ENCODE data around the gene DTWD1. TPM values are rescaled to one million over a fixed set of nuclear protein-coding genes. Genes with fewer than 3 reads are reported as not detected.

The DTWD1 gene
- total and polyA plus RNA-seq, 10 of the 15 experiments (the other 5 are each of a cell fraction or from before 2014, with no cell fraction given): 13.9 to 32.0 (median 19.3) TPM

DNA sequence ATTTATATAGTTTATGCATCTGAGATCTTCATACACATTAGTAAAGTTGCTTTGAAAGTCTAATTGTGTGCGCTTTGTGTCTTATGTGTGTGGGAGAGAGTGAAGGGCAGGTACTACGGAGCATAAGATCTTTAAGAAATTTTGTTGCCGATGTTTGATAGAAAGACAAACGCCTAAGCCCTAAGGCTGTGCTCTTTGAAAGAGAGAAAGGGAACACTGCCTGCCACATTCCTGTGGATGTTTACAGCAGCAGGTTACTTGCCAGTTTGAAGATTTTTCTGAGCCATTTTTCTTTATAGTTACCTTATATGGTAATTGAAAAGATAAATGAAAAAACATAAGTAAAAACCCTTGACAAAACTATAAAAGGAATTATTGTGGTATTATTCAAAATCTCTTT, 17.0 kb downstream of the DTWD1 start:
- WGBS (ENCODE audit: insufficient coverage, insufficient replicate concordance, low lambda C conversion rate, missing lambda C conversion rate): 93% methylated on average over 4 of the region's 4 CpGs
- POLR2A ChIA-PET: no interaction called here
- FAIRE-seq (no peak), DNase-seq (ENCODE audit: low read depth, low spot score) (no peak), ATAC-seq (no peak)
- Histone ChIP-seq H3K4me3 (no peak overlapping the region), H2AFZ (ENCODE audit: control insufficient read depth, low read depth, low read length) (no peak overlapping the region), H3K27ac (ENCODE audit: control insufficient read depth, insufficient read depth) (no peak overlapping the region), H3K27me3 (replicated peaks in 1 of 2; ENCODE audit: control insufficient read depth in 2 of 2, insufficient read depth in 2 of 2, low read length in 1 of 2) (no peaks in the 10 kb centered on the region), H3K79me2 (ENCODE audit: control insufficient read depth, insufficient read depth, low read length) (no peaks in the 10 kb centered on the region), H4K20me1 (ENCODE audit: control insufficient read depth, insufficient read depth) (no peaks in the 10 kb centered on the region), H3K9me3 (replicated peaks; ENCODE audit: control insufficient read depth, insufficient read depth, low read length) (no peaks in the 10 kb centered on the region), H3K4me2 (ENCODE audit: control insufficient read depth, insufficient read depth) (no peak overlapping the region), H3K4me1 (ENCODE audit: control insufficient read depth, insufficient read depth, low read length) (no peaks in the 10 kb centered on the region), H3K9ac (ENCODE audit: control insufficient read depth, insufficient read depth, low read length) (no peak overlapping the region), H3K36me3 (ENCODE audit: control insufficient read depth in 2 of 2, insufficient read depth in 2 of 2, low read length in 1 of 2) (no peaks in the 10 kb centered on the region; a peak in 1 of 4 replicates)
- TF ChIP-seq ZNF274 (IDR thresholded peaks at IDR 0.05; ENCODE audit: insufficient read depth, insufficient read length) (no peak), BRCA1 (IDR thresholded peaks at IDR 0.05; ENCODE audit: low read depth, low read length) (no peak), SIX5 (IDR thresholded peaks at IDR 0.05; ENCODE audit: low read depth, low read length, severe bottlenecking) (no peak), KLF5 (IDR thresholded peaks at IDR 0.05; ENCODE audit: partially characterized antibody) (no peak), CHD2 (IDR thresholded peaks at IDR 0.05; ENCODE audit: borderline replicate concordance, low read depth, low read length) (no peak), NFYA (IDR thresholded peaks at IDR 0.05; ENCODE audit: borderline replicate concordance, low read depth, low read length) (no peak), ZZZ3 (IDR thresholded peaks at IDR 0.05; ENCODE audit: control insufficient read depth, insufficient read length, low read depth) (no peak), ZSCAN29 (IDR thresholded peaks at IDR 0.05) (no peak)
- TF ChIP-seq, protein P1, sequence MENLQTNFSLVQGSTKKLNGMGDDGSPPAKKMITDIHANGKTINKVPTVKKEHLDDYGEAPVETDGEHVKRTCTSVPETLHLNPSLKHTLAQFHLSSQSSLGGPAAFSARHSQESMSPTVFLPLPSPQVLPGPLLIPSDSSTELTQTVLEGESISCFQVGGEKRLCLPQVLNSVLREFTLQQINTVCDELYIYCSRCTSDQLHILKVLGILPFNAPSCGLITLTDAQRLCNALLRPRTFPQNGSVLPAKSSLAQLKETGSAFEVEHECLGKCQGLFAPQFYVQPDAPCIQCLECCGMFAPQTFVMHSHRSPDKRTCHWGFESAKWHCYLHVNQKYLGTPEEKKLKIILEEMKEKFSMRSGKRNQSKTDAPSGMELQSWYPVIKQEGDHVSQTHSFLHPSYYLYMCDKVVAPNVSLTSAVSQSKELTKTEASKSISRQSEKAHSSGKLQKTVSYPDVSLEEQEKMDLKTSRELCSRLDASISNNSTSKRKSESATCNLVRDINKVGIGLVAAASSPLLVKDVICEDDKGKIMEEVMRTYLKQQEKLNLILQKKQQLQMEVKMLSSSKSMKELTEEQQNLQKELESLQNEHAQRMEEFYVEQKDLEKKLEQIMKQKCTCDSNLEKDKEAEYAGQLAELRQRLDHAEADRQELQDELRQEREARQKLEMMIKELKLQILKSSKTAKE (IDR thresholded peaks at IDR 0.05; ENCODE audit: low read depth, poor library complexity, severe bottlenecking): no peak
- TF ChIP-seq, protein P2, sequence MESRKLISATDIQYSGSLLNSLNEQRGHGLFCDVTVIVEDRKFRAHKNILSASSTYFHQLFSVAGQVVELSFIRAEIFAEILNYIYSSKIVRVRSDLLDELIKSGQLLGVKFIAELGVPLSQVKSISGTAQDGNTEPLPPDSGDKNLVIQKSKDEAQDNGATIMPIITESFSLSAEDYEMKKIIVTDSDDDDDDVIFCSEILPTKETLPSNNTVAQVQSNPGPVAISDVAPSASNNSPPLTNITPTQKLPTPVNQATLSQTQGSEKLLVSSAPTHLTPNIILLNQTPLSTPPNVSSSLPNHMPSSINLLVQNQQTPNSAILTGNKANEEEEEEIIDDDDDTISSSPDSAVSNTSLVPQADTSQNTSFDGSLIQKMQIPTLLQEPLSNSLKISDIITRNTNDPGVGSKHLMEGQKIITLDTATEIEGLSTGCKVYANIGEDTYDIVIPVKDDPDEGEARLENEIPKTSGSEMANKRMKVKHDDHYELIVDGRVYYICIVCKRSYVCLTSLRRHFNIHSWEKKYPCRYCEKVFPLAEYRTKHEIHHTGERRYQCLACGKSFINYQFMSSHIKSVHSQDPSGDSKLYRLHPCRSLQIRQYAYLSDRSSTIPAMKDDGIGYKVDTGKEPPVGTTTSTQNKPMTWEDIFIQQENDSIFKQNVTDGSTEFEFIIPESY (IDR thresholded peaks at IDR 0.05): no peak
- TF ChIP-seq, protein P3, sequence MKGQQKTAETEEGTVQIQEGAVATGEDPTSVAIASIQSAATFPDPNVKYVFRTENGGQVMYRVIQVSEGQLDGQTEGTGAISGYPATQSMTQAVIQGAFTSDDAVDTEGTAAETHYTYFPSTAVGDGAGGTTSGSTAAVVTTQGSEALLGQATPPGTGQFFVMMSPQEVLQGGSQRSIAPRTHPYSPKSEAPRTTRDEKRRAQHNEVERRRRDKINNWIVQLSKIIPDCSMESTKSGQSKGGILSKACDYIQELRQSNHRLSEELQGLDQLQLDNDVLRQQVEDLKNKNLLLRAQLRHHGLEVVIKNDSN (IDR thresholded peaks at IDR 0.05; ENCODE audit: borderline replicate concordance, extremely low read length, insufficient read depth, low read depth, low read length): no peak
- TF ChIP-seq, protein P4, sequence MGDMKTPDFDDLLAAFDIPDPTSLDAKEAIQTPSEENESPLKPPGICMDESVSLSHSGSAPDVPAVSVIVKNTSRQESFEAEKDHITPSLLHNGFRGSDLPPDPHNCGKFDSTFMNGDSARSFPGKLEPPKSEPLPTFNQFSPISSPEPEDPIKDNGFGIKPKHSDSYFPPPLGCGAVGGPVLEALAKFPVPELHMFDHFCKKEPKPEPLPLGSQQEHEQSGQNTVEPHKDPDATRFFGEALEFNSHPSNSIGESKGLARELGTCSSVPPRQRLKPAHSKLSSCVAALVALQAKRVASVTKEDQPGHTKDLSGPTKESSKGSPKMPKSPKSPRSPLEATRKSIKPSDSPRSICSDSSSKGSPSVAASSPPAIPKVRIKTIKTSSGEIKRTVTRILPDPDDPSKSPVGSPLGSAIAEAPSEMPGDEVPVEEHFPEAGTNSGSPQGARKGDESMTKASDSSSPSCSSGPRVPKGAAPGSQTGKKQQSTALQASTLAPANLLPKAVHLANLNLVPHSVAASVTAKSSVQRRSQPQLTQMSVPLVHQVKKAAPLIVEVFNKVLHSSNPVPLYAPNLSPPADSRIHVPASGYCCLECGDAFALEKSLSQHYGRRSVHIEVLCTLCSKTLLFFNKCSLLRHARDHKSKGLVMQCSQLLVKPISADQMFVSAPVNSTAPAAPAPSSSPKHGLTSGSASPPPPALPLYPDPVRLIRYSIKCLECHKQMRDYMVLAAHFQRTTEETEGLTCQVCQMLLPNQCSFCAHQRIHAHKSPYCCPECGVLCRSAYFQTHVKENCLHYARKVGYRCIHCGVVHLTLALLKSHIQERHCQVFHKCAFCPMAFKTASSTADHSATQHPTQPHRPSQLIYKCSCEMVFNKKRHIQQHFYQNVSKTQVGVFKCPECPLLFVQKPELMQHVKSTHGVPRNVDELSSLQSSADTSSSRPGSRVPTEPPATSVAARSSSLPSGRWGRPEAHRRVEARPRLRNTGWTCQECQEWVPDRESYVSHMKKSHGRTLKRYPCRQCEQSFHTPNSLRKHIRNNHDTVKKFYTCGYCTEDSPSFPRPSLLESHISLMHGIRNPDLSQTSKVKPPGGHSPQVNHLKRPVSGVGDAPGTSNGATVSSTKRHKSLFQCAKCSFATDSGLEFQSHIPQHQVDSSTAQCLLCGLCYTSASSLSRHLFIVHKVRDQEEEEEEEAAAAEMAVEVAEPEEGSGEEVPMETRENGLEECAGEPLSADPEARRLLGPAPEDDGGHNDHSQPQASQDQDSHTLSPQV (IDR thresholded peaks at IDR 0.05): no peak
- CTCF ChIA-PET: no interaction called here
- SMC1A ChIA-PET (ENCODE audit: uncharacterized antibody, unreplicated experiment): no interaction called here
- in situ Hi-C loops (cut with MboI) (no loop called here), intact Hi-C loops (cut with micrococcal nuclease; ENCODE audit: unreplicated experiment) (no loop called here)
- RAD21 ChIA-PET (ENCODE audit: unreplicated experiment): no interaction called here
- no TSS peak for BruUV-seq (replicated peaks)

Data from GM12878 (cell line).